Measurements from ENCODE around the gene TESK1. TPM values are rescaled to one million over a fixed set of nuclear protein-coding genes. Genes with fewer than 3 reads are reported as not detected.

Gene TESK1
- total RNA-seq, 1 donor from 2014 or later, result 70.2 TPM

Other genes starting within 250 kb of the TESK1 start
- 116 TPM for gene RUSC2, start 115.2 kb upstream of the TESK1 start, total RNA-seq
- not detected for gene CD72, start 13.2 kb downstream of the TESK1 start, total RNA-seq
- gene SIT1, start 45.7 kb downstream of the TESK1 start, total RNA-seq, result not detected
- 17,070 TPM for gene RMRP, start 52.8 kb downstream of the TESK1 start, total RNA-seq
- gene CCDC107, start 53.0 kb downstream of the TESK1 start, total RNA-seq, result 67.6 TPM
- 1.1 TPM for gene ARHGEF39, start 59.9 kb downstream of the TESK1 start, total RNA-seq
- 3.9 TPM for gene CA9, start 68.7 kb downstream of the TESK1 start, total RNA-seq
- 1,923 TPM for gene TPM2, start 84.7 kb downstream of the TESK1 start, total RNA-seq
- 735 TPM for gene TLN1, start 126.9 kb downstream of the TESK1 start, total RNA-seq
- 48.3 TPM for gene CREB3, start 127.4 kb downstream of the TESK1 start, total RNA-seq
- 40.7 TPM for gene GBA2, start 144.0 kb downstream of the TESK1 start, total RNA-seq
- gene RGP1, start 144.0 kb downstream of the TESK1 start, total RNA-seq, result 24.8 TPM
- not detected for gene MSMP, start 149.0 kb downstream of the TESK1 start, total RNA-seq
- gene NPR2, start 186.3 kb downstream of the TESK1 start, total RNA-seq, result 7.3 TPM
- gene SPAG8, start 207.0 kb downstream of the TESK1 start, total RNA-seq, result not detected
- gene HINT2, start 209.8 kb downstream of the TESK1 start, total RNA-seq, result 21.6 TPM
- not detected for gene FAM221B, start 223.5 kb downstream of the TESK1 start, total RNA-seq
- 37.3 TPM for gene TMEM8B, start 224.0 kb downstream of the TESK1 start, total RNA-seq